H1 (cell line): ENCODE measurements around the gene KCND3. TPM values are rescaled to one million over a fixed set of nuclear protein-coding genes. Genes with fewer than 3 reads are reported as not detected.

Source experiments
- GABPA ChIP-seq: IDR thresholded peaks from 2 replicates; pipeline ENCODE4 v1.6.1; 2011; ENCODE audit warnings: mild to moderate bottlenecking, low read length, moderate library complexity, borderline replicate concordance; ENCODE audit not compliant: insufficient read depth
- HDAC6 ChIP-seq: IDR thresholded peaks from one replicate; pipeline ENCODE4 v1.7.1; 2012; ENCODE audit warnings: low read depth, mild to moderate bottlenecking, inconsistent platforms, low read length, moderate library complexity
- KDM5A ChIP-seq: fragments of 200-600 bp; IDR thresholded peaks from 2 replicates; pipeline ENCODE4 v1.7.1; 2012; ENCODE audit warnings: mild to moderate bottlenecking, low read length, inconsistent platforms, mixed read lengths
- MAX ChIP-seq: IDR thresholded peaks from 2 replicates; pipeline ENCODE4 v1.6.1; 2012; ENCODE audit warnings: inconsistent platforms
- NANOG ChIP-seq: IDR thresholded peaks from 2 replicates; pipeline ENCODE4 v1.6.1; 2011; ENCODE audit warnings: low read length, low read depth, mild to moderate bottlenecking, inconsistent platforms; ENCODE audit not compliant: insufficient read depth, poor library complexity, severe bottlenecking
- PHF8 ChIP-seq: fragments of 200-600 bp; sonication (generic); conservative IDR thresholded peaks from 2 replicates; pipeline ENCODE4 v1.7.1; 2012; ENCODE audit warnings: low read depth, mild to moderate bottlenecking, inconsistent platforms, low read length, moderate library complexity
- POLR2AphosphoS5 ChIP-seq: IDR thresholded peaks from 2 replicates; pipeline ENCODE4 v1.6.1; 2011; ENCODE audit warnings: low read depth, low read length
- POU5F1 ChIP-seq: IDR thresholded peaks from 2 replicates; pipeline ENCODE4 v1.6.1; 2011; ENCODE audit warnings: low read depth, mild to moderate bottlenecking, low read length, moderate library complexity
- SP4 ChIP-seq: IDR thresholded peaks from 2 replicates; pipeline ENCODE4 v1.6.1; 2012; ENCODE audit warnings: low read length, inconsistent platforms
- ZNF274 ChIP-seq: IDR thresholded peaks from 2 replicates; pipeline ENCODE4 v1.7.0; 2012; ENCODE audit warnings: low read length, borderline replicate concordance; ENCODE audit errors: extremely low read depth
- polyA plus RNA-seq, 7 experiments: library from polyadenylated mRNA; depleted of rRNA in 3 of 7; stranded (reverse) in 5 of 7; unstranded in 2 of 7; fragments of >200 nt in 5 of 7; fragments of 200-250 nt in 2 of 7; gene quantifications; 1 replicate in 5 of 7; 2 replicates in 1 of 7; 4 replicates in 1 of 7; pipeline versions ENCODE4 v1.2.1 to v1.2.3, GENCODE V29; 2011 to 2013; ENCODE audit warnings: missing spikeins in 2 of 7, mixed read lengths in 2 of 7
- total RNA-seq: library from RNA; stranded (reverse); fragmentation: NEBNext Ultra II Directional; extraction: Animal tissue kit (Norgen Biotek cat#: 25700); gene quantifications from 2 replicates; pipeline ENCODE4 v1.2.1, GENCODE V29; 2021
- TF ChIP-seq, protein P1 (sequence below): fragments of 300-600 bp; sonication (generic); IDR thresholded peaks from 2 replicates; pipeline ENCODE4 v1.7.1; 2012; ENCODE audit warnings: low read length, moderate library complexity, mild to moderate bottlenecking, inconsistent platforms; ENCODE audit not compliant: insufficient replicate concordance

The KCND3 gene
- total and polyA plus RNA-seq, 2 of the 8 experiments (the other 6 are each of a cell fraction or from before 2014, with no cell fraction given): 0.14 to 0.48 TPM

DNA sequence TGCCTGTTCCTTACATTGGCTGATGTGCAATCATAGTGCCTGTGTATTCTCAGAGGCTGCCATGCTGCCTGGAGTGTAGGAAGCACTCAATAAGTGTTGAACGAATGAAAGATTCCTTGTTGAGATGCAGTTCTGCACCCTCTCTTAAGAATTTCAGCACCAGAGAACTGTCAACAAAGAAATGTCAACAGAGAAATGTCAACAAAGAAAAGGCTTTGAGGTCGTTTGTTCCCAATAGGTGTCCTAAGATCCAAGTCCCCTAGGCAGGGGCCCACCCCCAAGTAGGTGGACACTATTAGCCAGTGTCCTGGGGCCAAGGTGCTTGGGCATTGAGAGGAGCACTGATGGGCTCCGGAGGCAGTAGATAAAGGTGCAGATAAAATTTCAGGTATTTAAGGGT is 12.6 kb downstream of the KCND3 start (continued):
- TF ChIP-seq, protein P1, sequence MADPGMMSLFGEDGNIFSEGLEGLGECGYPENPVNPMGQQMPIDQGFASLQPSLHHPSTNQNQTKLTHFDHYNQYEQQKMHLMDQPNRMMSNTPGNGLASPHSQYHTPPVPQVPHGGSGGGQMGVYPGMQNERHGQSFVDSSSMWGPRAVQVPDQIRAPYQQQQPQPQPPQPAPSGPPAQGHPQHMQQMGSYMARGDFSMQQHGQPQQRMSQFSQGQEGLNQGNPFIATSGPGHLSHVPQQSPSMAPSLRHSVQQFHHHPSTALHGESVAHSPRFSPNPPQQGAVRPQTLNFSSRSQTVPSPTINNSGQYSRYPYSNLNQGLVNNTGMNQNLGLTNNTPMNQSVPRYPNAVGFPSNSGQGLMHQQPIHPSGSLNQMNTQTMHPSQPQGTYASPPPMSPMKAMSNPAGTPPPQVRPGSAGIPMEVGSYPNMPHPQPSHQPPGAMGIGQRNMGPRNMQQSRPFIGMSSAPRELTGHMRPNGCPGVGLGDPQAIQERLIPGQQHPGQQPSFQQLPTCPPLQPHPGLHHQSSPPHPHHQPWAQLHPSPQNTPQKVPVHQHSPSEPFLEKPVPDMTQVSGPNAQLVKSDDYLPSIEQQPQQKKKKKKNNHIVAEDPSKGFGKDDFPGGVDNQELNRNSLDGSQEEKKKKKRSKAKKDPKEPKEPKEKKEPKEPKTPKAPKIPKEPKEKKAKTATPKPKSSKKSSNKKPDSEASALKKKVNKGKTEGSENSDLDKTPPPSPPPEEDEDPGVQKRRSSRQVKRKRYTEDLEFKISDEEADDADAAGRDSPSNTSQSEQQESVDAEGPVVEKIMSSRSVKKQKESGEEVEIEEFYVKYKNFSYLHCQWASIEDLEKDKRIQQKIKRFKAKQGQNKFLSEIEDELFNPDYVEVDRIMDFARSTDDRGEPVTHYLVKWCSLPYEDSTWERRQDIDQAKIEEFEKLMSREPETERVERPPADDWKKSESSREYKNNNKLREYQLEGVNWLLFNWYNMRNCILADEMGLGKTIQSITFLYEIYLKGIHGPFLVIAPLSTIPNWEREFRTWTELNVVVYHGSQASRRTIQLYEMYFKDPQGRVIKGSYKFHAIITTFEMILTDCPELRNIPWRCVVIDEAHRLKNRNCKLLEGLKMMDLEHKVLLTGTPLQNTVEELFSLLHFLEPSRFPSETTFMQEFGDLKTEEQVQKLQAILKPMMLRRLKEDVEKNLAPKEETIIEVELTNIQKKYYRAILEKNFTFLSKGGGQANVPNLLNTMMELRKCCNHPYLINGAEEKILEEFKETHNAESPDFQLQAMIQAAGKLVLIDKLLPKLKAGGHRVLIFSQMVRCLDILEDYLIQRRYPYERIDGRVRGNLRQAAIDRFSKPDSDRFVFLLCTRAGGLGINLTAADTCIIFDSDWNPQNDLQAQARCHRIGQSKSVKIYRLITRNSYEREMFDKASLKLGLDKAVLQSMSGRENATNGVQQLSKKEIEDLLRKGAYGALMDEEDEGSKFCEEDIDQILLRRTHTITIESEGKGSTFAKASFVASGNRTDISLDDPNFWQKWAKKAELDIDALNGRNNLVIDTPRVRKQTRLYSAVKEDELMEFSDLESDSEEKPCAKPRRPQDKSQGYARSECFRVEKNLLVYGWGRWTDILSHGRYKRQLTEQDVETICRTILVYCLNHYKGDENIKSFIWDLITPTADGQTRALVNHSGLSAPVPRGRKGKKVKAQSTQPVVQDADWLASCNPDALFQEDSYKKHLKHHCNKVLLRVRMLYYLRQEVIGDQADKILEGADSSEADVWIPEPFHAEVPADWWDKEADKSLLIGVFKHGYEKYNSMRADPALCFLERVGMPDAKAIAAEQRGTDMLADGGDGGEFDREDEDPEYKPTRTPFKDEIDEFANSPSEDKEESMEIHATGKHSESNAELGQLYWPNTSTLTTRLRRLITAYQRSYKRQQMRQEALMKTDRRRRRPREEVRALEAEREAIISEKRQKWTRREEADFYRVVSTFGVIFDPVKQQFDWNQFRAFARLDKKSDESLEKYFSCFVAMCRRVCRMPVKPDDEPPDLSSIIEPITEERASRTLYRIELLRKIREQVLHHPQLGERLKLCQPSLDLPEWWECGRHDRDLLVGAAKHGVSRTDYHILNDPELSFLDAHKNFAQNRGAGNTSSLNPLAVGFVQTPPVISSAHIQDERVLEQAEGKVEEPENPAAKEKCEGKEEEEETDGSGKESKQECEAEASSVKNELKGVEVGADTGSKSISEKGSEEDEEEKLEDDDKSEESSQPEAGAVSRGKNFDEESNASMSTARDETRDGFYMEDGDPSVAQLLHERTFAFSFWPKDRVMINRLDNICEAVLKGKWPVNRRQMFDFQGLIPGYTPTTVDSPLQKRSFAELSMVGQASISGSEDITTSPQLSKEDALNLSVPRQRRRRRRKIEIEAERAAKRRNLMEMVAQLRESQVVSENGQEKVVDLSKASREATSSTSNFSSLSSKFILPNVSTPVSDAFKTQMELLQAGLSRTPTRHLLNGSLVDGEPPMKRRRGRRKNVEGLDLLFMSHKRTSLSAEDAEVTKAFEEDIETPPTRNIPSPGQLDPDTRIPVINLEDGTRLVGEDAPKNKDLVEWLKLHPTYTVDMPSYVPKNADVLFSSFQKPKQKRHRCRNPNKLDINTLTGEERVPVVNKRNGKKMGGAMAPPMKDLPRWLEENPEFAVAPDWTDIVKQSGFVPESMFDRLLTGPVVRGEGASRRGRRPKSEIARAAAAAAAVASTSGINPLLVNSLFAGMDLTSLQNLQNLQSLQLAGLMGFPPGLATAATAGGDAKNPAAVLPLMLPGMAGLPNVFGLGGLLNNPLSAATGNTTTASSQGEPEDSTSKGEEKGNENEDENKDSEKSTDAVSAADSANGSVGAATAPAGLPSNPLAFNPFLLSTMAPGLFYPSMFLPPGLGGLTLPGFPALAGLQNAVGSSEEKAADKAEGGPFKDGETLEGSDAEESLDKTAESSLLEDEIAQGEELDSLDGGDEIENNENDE: no peak
- TF ChIP-seq NANOG: no peak
- no peak for TF ChIP-seq KDM5A
- TF ChIP-seq POU5F1: no peak
- TF ChIP-seq HDAC6: no peak
- no peak for TF ChIP-seq SP4
- no peak for TF ChIP-seq POLR2AphosphoS5
- no peak for TF ChIP-seq ZNF274
- TF ChIP-seq GABPA: no peak
- no peak for TF ChIP-seq PHF8
- no peak for TF ChIP-seq MAX
